ENCODE data around the gene C1orf50.
"Not testable (repeated sequence)": the region's sequence is repeated elsewhere in the genome, so short reads cannot be mapped to it uniquely, and the experiment has no call there.

C1orf50 gene

DNA sequence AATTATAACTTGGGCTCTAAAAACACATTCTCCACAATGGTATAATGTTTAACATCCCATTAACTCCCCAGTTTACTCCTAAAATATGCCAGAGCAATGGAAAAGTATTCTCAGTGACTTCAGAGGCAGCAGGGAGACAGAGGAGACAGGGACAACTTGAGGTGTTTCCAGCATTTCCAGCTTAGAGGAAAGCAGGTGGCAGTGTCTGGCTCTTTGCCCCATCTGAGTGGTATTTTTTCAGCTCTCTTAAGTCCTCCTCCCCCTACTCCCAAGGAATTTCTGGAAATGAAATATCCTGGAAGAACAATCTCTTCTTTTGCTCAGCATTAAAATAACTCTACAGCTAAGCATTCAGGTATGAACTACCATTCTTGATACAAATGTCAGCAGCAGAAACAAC is 39.1 kb downstream of the C1orf50 start:
- no peak overlapping the region for H2AFZ ChIP-seq (ENCODE audit: low read depth, low read length)
- no peaks in the 10 kb centered on the region for H3K9me3 ChIP-seq (ENCODE audit: insufficient read depth, low read length)
- no peak overlapping the region for H3K27ac ChIP-seq (ENCODE audit: low read length)
- no peak overlapping the region for H3K4me3 ChIP-seq (ENCODE audit: low read length)
- no peaks in the 10 kb centered on the region for H3K36me3 ChIP-seq (replicated peaks; ENCODE audit: low read depth, low read length)
- TF ChIP-seq, protein P1, sequence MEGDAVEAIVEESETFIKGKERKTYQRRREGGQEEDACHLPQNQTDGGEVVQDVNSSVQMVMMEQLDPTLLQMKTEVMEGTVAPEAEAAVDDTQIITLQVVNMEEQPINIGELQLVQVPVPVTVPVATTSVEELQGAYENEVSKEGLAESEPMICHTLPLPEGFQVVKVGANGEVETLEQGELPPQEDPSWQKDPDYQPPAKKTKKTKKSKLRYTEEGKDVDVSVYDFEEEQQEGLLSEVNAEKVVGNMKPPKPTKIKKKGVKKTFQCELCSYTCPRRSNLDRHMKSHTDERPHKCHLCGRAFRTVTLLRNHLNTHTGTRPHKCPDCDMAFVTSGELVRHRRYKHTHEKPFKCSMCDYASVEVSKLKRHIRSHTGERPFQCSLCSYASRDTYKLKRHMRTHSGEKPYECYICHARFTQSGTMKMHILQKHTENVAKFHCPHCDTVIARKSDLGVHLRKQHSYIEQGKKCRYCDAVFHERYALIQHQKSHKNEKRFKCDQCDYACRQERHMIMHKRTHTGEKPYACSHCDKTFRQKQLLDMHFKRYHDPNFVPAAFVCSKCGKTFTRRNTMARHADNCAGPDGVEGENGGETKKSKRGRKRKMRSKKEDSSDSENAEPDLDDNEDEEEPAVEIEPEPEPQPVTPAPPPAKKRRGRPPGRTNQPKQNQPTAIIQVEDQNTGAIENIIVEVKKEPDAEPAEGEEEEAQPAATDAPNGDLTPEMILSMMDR (IDR thresholded peaks at IDR 0.05; ENCODE audit: low read depth, low read length) = no peak
- no peak for TF ChIP-seq EZH2phosphoT487 (IDR thresholded peaks at IDR 0.05; ENCODE audit: low read depth)
- no peaks in the 10 kb centered on the region for H3K79me2 ChIP-seq (ENCODE audit: low read length)
- H3K4me1 ChIP-seq (ENCODE audit: low read length) = no peaks in the 10 kb centered on the region
- no peaks in the 10 kb centered on the region for H4K20me1 ChIP-seq (ENCODE audit: insufficient read depth, low read length)
- H3K9ac ChIP-seq (ENCODE audit: low read length) = no peak overlapping the region
- no peak overlapping the region for H3K4me2 ChIP-seq (ENCODE audit: low read length)
- H3K27me3 ChIP-seq (ENCODE audit: low read depth, low read length) = no peaks in the 10 kb centered on the region

DNA sequence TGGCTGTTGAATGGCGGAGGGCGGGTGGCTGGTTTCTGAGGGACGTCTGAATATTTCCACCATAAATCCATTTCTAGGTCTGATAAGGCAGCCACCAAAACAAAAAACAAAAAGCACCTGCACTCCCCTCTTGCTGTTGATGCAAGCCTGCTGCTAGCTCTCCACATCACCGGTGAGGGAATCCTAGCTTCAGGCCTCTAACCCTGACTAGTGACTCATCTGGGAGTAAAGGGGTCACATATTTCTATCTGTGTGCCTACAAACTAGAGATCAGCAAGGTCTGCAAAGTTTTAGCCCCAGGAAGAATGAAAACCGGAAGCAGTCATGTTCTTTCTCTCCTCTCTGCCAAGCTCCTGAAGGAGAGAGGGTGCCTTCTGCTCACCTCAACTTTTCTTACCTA is 39.5 kb downstream of the C1orf50 start:
- TF ChIP-seq, protein P1 (IDR thresholded peaks at IDR 0.05; ENCODE audit: low read depth, low read length) = no peak
- TF ChIP-seq EZH2phosphoT487 (IDR thresholded peaks at IDR 0.05; ENCODE audit: low read depth) = no peak
- H2AFZ ChIP-seq (ENCODE audit: low read depth, low read length) = no peak overlapping the region
- no peaks in the 10 kb centered on the region for H4K20me1 ChIP-seq (ENCODE audit: insufficient read depth, low read length)
- H3K27me3 ChIP-seq (ENCODE audit: low read depth, low read length) = no peaks in the 10 kb centered on the region
- H3K79me2 ChIP-seq (ENCODE audit: low read length) = no peaks in the 10 kb centered on the region
- H3K36me3 ChIP-seq (replicated peaks; ENCODE audit: low read depth, low read length) = no peaks in the 10 kb centered on the region
- H3K4me3 ChIP-seq (ENCODE audit: low read length) = no peak overlapping the region
- no peaks in the 10 kb centered on the region for H3K9me3 ChIP-seq (ENCODE audit: insufficient read depth, low read length)
- no peak overlapping the region for H3K27ac ChIP-seq (ENCODE audit: low read length)
- H3K4me2 ChIP-seq (ENCODE audit: low read length) = no peak overlapping the region
- no peak overlapping the region for H3K9ac ChIP-seq (ENCODE audit: low read length)
- H3K4me1 ChIP-seq (ENCODE audit: low read length) = no peaks in the 10 kb centered on the region

DNA sequence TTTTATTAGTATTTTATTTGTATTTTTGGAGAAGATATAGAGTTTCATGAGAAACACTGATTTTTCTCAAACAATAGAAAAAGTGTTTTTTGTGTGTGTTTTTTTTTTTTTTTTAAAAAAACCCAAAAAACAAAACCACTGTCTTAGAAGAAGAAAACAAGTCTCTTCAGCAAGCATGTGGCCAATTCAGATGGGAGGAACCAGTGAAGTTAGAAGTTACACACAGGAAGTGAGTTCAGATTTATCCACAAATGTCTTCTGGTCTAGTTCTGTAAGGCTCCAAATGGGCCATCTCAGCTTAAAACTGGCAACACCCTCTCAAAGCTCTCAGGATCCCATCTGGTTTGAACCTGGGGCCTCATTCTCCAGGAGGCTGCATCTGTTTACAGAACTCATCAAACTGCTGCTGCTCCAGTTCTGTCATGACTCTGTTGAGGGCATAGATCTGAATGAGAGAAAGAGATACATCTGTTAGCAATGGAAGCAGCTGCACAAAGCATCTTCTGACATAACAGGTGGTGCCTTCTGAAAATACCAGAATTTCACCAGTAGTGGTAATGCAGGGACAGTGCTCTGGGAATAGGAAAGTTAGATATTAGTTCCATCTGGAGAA is 40.1 kb downstream of the C1orf50 start:
- no peaks in the 10 kb centered on the region for H3K79me2 ChIP-seq (ENCODE audit: low read length)
- no peak overlapping the region for H3K27ac ChIP-seq (ENCODE audit: low read length)
- no peaks in the 10 kb centered on the region for H3K9me3 ChIP-seq (ENCODE audit: insufficient read depth, low read length)
- H3K9ac ChIP-seq (ENCODE audit: low read length) = no peak overlapping the region
- H3K36me3 ChIP-seq (replicated peaks; ENCODE audit: low read depth, low read length) = no peaks in the 10 kb centered on the region
- H3K4me3 ChIP-seq (ENCODE audit: low read length) = no peak overlapping the region
- no peak overlapping the region for H2AFZ ChIP-seq (ENCODE audit: low read depth, low read length)
- H3K4me1 ChIP-seq (ENCODE audit: low read length) = no peaks in the 10 kb centered on the region
- H4K20me1 ChIP-seq (ENCODE audit: insufficient read depth, low read length) = no peaks in the 10 kb centered on the region
- H3K27me3 ChIP-seq (ENCODE audit: low read depth, low read length) = no peaks in the 10 kb centered on the region
- H3K4me2 ChIP-seq (ENCODE audit: low read length) = no peak overlapping the region
- TF ChIP-seq EZH2phosphoT487 (IDR thresholded peaks at IDR 0.05; ENCODE audit: low read depth) = no peak
- TF ChIP-seq, protein P1 (IDR thresholded peaks at IDR 0.05; ENCODE audit: low read depth, low read length) = no peak

DNA sequence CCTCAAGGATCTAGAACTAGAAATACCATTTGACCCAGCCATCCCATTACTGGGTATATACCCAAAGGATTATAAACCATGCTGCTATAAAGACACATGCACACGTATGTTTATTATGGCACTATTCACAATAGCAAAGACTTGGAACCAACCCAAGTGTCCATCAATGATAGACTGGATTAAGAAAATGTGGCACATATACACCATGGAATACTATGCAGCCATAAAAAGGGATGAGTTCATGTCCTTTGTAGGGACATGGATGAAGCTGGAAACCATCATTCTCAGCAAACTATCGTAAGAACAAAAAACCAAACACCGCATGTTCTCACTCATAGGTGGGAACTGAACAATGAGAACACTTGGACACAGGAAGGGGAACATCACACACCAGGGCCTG is 47.8 kb downstream of the C1orf50 start:
- not testable (repeated sequence) for H3K4me2 ChIP-seq (ENCODE audit: low read length); H3K9me3 ChIP-seq (ENCODE audit: insufficient read depth, low read length); H3K4me3 ChIP-seq (ENCODE audit: low read length); H3K9ac ChIP-seq (ENCODE audit: low read length); H2AFZ ChIP-seq (ENCODE audit: low read depth, low read length); H3K36me3 ChIP-seq (replicated peaks; ENCODE audit: low read depth, low read length); H4K20me1 ChIP-seq (ENCODE audit: insufficient read depth, low read length); H3K27ac ChIP-seq (ENCODE audit: low read length); H3K27me3 ChIP-seq (ENCODE audit: low read depth, low read length); H3K79me2 ChIP-seq (ENCODE audit: low read length)
- H3K4me1 ChIP-seq (ENCODE audit: low read length) = peaks cover 12% of the 10 kb centered on the region

All from OCI-LY3 (cell line).